ENCODE results near the gene UBE2C.
"Not testable (repeated sequence)": the region's sequence is repeated elsewhere in the genome, so short reads cannot be mapped to it uniquely, and the experiment has no call there.

Gene UBE2C

GRCh38 chr20:45812157-45813005 lies at the start of gene UBE2C:
Gene UBE2C, plus strand, starts transcription at chr20:45812644. Its CDS starts 52 bp downstream, at chr20:45812696.
- peak within 1 kb of the TSS; percentile 75 for H3K4me3 ChIP-seq (ENCODE audit: low read depth, low read length)
- no peak for TF ChIP-seq CTCF (IDR thresholded peaks at IDR 0.05; ENCODE audit: low read depth, low read length, missing control alignments)
- peak; percentile 98 for DNase-seq (ENCODE audit: low read depth)

GRCh38 chr20:45764618-45765282 lies 47.7 kb upstream of the UBE2C start:
- DNase-seq (ENCODE audit: low read depth): not testable (repeated sequence)

GRCh38 chr20:45765307-45765875 lies 47.1 kb upstream of the UBE2C start:
- TF ChIP-seq CTCF (IDR thresholded peaks at IDR 0.05; ENCODE audit: low read depth, low read length, missing control alignments): no peak
- DNase-seq (ENCODE audit: low read depth): no peak
- H3K4me3 ChIP-seq (ENCODE audit: low read depth, low read length): no peak overlapping the region

More at GRCh38 chr20:45764618-45765282, 47.7 kb upstream of the UBE2C start:
- H3K4me3 ChIP-seq (ENCODE audit: low read depth, low read length): not testable (repeated sequence)

GRCh38 chr20:45765980-45766379 lies 46.5 kb upstream of the UBE2C start:
- no peak for DNase-seq (ENCODE audit: low read depth)
- no peak for TF ChIP-seq CTCF (IDR thresholded peaks at IDR 0.05; ENCODE audit: low read depth, low read length, missing control alignments)
- H3K4me3 ChIP-seq (ENCODE audit: low read depth, low read length): no peak overlapping the region

- DNase-seq (ENCODE audit: low read depth): no peak
- H3K4me3 ChIP-seq (ENCODE audit: low read depth, low read length): no peak overlapping the region
- no peak for TF ChIP-seq CTCF (IDR thresholded peaks at IDR 0.05; ENCODE audit: low read depth, low read length, missing control alignments)
These were observed 44.0 kb upstream of the UBE2C start for GRCh38 chr20:45768479-45768878.

- H3K4me3 ChIP-seq (ENCODE audit: low read depth, low read length): no peak overlapping the region
- peak; percentile 53 for DNase-seq (ENCODE audit: low read depth)
- peak; percentile 86 for TF ChIP-seq CTCF (IDR thresholded peaks at IDR 0.05; ENCODE audit: low read depth, low read length, missing control alignments)
These were observed 41.2 kb upstream of the UBE2C start for GRCh38 chr20:45771182-45771759.

- TF ChIP-seq CTCF (IDR thresholded peaks at IDR 0.05; ENCODE audit: low read depth, low read length, missing control alignments): no peak
These were observed 39.8 kb upstream of the UBE2C start for GRCh38 chr20:45772693-45773092.

More at GRCh38 chr20:45772693-45773092, 39.8 kb upstream of the UBE2C start:
- H3K4me3 ChIP-seq (ENCODE audit: low read depth, low read length): no peak overlapping the region
- no peak for DNase-seq (ENCODE audit: low read depth)

All from GM12864 (cell line).